HG02678 (cell line): ENCODE measurements around the gene ISG20L2.

ENCODE experiments used
- ATAC-seq: cut with Tn5 transposase; IDR thresholded peaks from one replicate; pipeline ENCODE4 v1.9.1; 2021; ENCODE audit warnings: mild to moderate bottlenecking, moderate library complexity; ENCODE audit not compliant: unreplicated experiment

ISG20L2 gene

GRCh38 chr1:156741481-156741983 is 13.0 kb upstream of the ISG20L2 start:
- ATAC-seq, result no peak

- peak; percentile 88 for ATAC-seq
These were observed 12.3 kb upstream of the ISG20L2 start, which contains the start of gene MRPL24 for GRCh38 chr1:156740741-156741480. MRPL24 (minus strand) TSS chr1:156741088; CDS start chr1:156738704, 2,384 bp downstream.

GRCh38 chr1:156740237-156740740 is 11.7 kb upstream of the ISG20L2 start:
- ATAC-seq, result no peak

GRCh38 chr1:156738916-156739315 is 10.3 kb upstream of the ISG20L2 start:
- no peak for ATAC-seq

GRCh38 chr1:156738407-156738806 is 9.8 kb upstream of the ISG20L2 start:
- no peak for ATAC-seq

- no peak for ATAC-seq
These were observed 5.5 kb upstream of the ISG20L2 start for GRCh38 chr1:156733989-156734584.

GRCh38 chr1:156727926-156728598 is 504 bp downstream of the ISG20L2 start, which contains the start of gene METTL25B:
METTL25B (plus strand) TSS chr1:156728469; CDS start chr1:156729105, 636 bp downstream.
- peak; percentile 60 for ATAC-seq

- ATAC-seq, result no peak
These were observed 1.1 kb downstream of the ISG20L2 start for GRCh38 chr1:156727492-156727891.

GRCh38 chr1:156726549-156727226 is 1.9 kb downstream of the ISG20L2 start:
- ATAC-seq, result no peak

- peak; percentile 40 for ATAC-seq
These were observed 2.8 kb downstream of the ISG20L2 start for GRCh38 chr1:156725683-156726280.

- no peak for ATAC-seq
These were observed 7.0 kb downstream of the ISG20L2 start for GRCh38 chr1:156721535-156721934.

GRCh38 chr1:156721131-156721530 is 7.4 kb downstream of the ISG20L2 start:
- ATAC-seq, result no peak

GRCh38 chr1:156717351-156717750 is 11.2 kb downstream of the ISG20L2 start:
- no peak for ATAC-seq

GRCh38 chr1:156714830-156715229 is 13.7 kb downstream of the ISG20L2 start:
- ATAC-seq, result no peak

- ATAC-seq, result no peak
These were observed 15.9 kb downstream of the ISG20L2 start for GRCh38 chr1:156712626-156713025.

- no peak for ATAC-seq
These were observed 17.4 kb downstream of the ISG20L2 start for GRCh38 chr1:156711011-156711817.

GRCh38 chr1:156709757-156710489 is 18.6 kb downstream of the ISG20L2 start:
- ATAC-seq, result no peak

GRCh38 chr1:156709031-156709430 is 19.5 kb downstream of the ISG20L2 start:
- ATAC-seq, result no peak

- no peak for ATAC-seq
These were observed 20.3 kb downstream of the ISG20L2 start for GRCh38 chr1:156708218-156708661.
